Measurements from ENCODE around the gene TMEM258.

Gene TMEM258

GRCh38 chr11:61754534-61755482 lies 37.6 kb downstream of the TMEM258 start:
- no peak for DNase-seq

DNA sequence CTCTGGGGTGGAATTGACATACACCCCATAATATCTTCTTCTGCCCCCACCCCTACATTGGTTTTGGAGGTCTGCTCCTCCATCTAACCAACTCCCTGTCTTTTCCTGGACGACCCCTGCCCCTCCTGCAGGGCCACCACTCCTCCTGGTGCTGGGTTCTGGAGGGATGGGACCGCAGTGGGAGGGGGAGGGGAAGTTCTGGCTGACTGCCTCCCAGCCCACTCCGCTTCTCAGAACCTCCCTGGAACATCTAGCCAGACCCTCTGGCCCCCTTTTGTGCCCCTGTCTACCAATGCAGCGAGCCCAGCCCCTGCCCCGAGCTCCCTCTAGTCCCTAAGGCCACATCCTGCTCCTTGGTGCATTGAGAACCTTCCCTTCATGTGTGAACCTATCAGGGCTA lies 38.7 kb downstream of the TMEM258 start:
- DNase-seq = no peak

GRCh38 chr11:61752925-61753521 lies 39.4 kb downstream of the TMEM258 start:
- no peak for DNase-seq

DNA sequence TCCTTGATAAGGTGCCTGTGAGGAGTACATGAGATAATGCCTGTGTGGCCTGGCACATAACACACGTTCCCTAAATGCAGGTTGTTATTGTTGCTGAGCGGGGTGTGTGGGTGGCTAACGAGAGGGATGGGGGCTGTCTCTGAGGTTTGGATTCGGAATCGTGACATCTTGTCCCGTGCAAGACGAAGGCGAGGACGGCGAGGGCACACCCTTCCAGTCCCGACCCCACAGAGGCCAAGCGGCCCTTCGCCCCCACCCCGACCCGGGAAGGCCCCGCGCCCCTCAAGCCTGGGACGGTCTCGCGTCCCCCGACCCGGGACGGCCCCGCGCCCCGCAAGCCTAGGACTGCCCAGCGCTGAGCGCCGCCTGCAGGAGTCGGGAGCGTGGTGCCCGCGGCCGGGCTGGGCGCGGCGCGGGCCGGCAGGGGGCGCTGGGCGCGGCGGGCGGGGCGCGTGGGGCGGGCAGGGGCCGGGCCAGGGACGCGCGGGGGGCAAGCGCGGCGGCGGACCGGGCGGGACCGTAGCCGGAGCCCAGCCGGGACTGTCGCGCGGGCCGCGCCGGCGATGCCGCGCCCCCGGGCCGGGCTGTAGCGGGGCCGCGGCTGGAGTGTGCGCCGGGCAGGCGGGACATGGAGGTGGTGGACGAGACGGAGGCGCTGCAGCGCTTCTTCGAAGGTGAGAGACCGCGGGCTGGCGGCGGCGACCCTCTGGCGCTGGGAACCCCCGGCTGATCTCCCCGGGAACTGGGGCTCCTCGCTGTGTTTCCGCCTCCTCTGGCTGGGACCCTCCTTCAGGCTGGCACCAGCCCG lies 40.1 kb downstream of the TMEM258 start, which contains the start of gene MYRF:
Gene MYRF, plus strand, starts transcription at position 520 of the 808 bp plus-strand sequence. Its CDS starts 109 bp downstream, at position 629.
- no peak for DNase-seq

DNA sequence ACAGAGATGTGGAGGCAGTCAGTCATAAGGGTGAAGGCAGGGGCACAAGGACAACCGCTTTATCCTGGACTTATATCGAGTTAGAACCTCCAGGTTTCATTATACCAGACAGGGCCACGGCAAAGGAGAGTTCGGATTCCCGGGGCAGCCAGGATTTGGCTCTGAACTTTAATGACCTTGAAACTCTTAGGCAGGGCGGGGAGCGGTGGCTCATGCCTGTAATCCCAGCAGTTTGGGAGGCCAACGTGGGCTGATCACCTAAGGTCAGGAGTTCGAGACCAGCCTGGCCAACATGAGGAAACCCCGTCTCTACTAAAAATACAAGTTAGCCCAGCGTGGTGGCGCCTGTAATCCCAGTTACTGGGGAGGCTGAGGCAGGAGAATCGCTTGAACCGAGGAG lies 41.0 kb downstream of the TMEM258 start:
- DNase-seq = no peak

DNA sequence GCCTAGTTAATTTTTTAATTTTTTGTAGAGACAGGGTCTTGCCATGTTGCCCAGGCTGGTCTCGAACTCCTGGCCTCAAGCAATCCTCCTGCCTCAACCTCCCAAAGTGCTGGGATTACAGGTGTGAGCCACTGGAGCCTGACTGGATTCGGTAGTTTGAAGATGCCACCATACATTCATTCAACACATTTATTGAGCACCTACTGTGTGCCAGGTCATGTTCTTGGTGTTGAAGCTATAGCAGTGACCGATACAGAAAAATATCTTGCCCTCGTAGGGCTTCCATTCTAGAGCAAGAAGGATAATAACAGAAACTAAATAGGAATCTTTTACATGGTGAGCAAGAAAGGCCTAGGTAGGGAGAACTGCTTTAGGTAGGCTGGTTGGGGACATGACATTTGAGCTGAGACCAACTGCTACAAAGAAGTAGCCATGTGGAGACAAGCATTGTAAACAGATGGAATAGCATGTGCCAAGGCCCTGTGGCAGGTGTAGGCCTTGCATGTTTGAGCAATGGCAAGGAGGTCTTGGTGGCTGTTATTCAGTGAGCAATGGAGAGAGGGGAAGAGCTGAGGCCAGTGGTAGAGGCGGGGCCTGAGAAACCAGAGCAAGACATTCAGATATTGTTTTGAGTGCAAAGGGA lies 41.6 kb downstream of the TMEM258 start:
- DNase-seq = no peak

DNA sequence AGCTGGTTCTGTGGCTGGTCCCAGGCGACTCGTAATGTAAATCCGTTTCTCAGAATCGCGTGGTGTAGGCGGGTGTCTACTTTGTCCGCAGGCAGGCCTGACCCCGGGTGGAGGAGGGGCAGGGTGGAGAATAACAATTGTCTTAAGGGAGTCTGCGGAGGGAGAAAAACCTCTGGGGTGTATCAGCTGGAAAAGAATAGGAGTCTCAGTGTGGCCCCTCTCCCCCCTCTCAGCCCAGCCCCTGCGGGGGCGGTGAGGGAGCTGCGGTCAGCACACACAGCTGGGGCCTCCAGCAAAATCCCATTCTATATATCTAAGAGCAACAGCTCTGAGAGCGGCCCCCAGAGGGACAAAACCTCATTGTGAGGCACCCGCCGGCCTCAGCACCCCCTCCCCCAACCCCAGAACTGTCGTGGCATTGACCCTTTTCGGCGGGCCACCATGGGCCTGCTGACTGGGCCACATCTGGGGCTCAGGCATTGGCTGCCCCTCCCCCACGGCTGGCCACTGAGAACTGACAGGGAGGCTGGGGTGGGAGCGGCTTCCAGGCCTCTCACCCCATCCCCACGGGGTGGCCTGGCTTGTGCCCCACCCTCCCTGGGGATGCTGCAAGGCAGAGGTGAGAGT lies 42.7 kb downstream of the TMEM258 start:
- DNase-seq = no peak

GRCh38 chr11:61747967-61748285 lies 44.5 kb downstream of the TMEM258 start:
- no peak for DNase-seq

GRCh38 chr11:61747192-61747966 lies 45.0 kb downstream of the TMEM258 start:
- DNase-seq = peak; percentile 25

DNA sequence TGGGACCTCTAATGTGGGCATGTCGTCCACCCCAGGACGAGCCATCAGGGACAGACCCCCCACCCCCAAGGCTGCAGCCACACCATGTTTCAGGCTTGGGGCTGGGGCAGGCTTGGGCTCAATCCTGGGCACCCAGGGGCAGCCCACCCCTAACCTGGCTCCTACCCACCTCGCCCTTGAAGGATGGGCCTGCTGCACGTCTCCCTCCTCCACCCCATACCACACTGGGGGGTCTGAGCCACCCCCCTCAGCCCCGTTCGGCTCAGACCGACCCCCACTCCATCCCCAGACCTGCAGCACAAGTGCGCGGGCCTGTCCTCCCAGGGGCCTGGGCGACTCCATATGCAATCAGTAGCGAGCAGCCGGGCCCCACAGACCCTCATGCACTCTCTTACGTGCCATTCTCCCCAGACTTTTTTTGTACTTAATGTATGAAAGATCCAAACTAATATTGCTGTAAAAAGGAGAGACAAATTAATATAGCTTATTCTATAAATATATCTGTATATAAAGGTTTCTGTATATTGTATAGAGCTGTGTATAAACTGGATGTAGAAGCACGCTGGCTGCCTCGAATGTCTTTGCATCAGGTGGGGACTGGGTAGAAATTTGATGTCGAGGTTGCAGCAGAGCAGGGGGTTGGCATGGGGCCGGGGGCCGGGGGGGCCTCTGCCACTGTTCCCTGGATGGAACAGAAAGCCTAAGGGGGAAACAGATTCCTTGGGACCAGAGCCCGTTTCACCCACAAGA lies 45.8 kb downstream of the TMEM258 start:
- no peak for DNase-seq

DNA sequence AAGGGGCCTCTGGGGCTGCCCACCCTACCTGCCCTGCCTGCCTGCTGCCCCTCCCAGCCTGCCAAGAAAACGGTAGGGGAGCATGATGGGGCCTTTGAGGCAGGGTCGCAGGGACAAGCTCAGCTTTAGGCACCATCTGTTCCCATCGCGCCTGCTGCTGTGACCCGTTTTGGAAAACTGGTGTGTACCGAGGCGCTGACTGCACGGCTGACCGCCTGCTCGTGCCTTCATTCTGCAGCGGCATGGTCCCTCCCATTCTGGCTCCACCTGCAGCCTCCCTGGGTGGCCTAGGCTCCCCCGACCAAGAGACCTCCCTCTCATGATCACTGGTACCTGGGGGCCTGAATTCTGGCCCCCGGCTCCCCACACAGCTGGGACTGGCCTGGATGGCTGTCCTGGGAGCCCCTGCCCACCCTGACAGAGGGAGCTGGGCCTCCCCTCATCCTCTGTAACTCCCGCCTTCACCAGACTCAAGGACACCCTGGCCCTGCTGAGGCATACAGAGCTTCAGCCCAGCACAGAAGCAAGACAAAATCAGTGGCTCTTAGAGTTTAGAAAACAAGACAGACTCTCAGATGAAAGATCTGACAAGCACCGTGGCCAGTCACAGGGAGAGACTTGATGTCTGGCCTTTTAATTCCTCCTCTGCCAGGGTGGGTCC lies 46.5 kb downstream of the TMEM258 start:
- DNase-seq = no peak

GRCh38 chr11:61744609-61745156 lies 47.7 kb downstream of the TMEM258 start:
- DNase-seq = no peak

DNA sequence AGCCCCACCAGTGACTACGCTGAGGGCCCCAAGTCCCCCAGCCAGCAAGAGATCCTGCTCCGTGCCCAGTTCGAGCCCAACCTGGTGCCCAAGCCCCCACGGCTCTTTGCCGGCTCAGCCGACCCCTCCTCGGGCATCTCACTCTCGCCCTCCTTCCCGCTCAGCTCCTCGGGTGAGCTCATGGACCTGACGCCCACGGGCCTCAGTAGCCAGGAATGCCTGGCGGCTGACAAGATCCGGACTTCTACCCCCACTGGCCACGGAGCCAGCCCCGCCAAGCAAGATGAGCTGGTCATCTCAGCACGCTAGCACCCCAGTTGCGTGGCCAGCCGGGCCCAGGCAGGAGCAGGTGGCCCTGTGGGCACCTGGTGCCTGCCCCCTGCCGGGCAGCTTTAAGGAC lies 48.2 kb downstream of the TMEM258 start:
- no peak for DNase-seq

DNA sequence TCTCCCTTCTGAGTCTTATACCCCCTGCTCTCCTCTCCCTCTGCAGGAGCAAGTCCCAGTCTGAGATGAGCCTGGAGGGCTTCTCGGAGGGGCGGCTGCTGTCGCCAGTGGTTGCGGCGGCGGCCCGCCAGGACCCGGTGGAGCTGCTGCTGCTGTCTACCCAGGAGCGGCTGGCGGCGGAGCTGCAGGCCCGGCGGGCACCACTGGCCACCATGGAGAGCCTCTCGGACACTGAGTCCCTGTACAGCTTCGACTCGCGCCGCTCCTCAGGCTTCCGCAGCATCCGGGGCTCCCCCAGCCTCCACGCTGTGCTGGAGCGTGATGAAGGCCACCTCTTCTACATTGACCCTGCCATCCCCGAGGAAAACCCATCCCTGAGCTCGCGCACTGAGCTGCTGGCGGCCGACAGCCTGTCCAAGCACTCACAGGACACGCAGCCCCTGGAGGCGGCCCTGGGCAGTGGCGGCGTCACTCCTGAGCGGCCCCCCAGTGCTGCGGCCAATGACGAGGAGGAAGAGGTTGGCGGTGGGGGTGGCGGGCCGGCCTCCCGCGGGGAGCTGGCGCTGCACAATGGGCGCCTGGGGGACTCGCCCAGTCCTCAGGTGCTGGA lies 48.8 kb downstream of the TMEM258 start:
- no peak for DNase-seq

GRCh38 chr11:61742391-61742790 lies 50.0 kb downstream of the TMEM258 start:
- no peak for DNase-seq

GRCh38 chr11:61739966-61740365 lies 52.4 kb downstream of the TMEM258 start:
- DNase-seq = no peak

DNA sequence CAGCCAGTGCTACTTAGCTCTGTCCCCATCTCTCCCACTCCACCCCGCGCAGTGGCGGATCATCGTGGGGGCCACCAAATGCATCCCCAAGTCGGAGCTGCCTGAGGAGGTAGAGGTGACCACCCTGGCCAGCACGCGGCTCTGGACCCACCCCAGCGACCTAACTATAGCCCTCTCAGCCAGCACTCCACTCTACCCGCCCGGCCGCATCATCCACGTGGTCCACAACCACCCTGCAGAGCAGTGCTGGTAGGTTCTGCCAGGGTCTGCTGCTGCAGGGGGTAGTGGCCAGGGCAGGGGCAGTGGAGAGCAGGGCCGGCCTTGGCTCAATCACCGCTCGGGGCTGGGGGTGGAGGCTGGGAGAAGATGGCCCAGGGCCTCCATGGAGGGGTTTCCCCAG lies 53.0 kb downstream of the TMEM258 start:
- DNase-seq = no peak
